GM23248 (cell line): Measurements from ENCODE around the gene LUZP1.

Source experiments
- EZH2 ChIP-seq: fragments of 200-600 bp; sonication (generic); IDR thresholded peaks from 2 replicates; pipeline ENCODE4 v1.6.1; 2018; ENCODE audit warnings: antibody characterized with exemption, mild to moderate bottlenecking; ENCODE audit not compliant: insufficient read depth, poor library complexity, severe bottlenecking
- EZH2phosphoT487 ChIP-seq: fragments of 200-600 bp; sonication (generic); IDR thresholded peaks from 2 replicates; pipeline ENCODE4 v1.6.1; 2018; ENCODE audit warnings: antibody characterized with exemption, moderate library complexity, mild to moderate bottlenecking, low read depth; ENCODE audit not compliant: insufficient read depth

GRCh38 chr1:23148084-23148483, 20.6 kb downstream of the LUZP1 start:
- TF ChIP-seq EZH2 (no peak), EZH2phosphoT487 (no peak)
